A673 (cell line): Measurements from ENCODE around the gene WWC1.

Source experiments
- EZH2 ChIP-seq: fragments of 200-600 bp; sonication (generic); IDR thresholded peaks from 2 replicates; pipeline ENCODE4 v1.6.1; 2017; ENCODE audit warnings: borderline replicate concordance, low read depth, mild to moderate bottlenecking, mixed read lengths, antibody characterized with exemption, low read length; ENCODE audit not compliant: poor library complexity, severe bottlenecking
- TF ChIP-seq, protein P1 (sequence below): fragments of 300-800, 200-600 bp; sonication (generic); conservative IDR thresholded peaks from 2 replicates; pipeline ENCODE4 v1.5.1; 2017; ENCODE audit warnings: low read depth, mild to moderate bottlenecking, antibody characterized with exemption, low read length, moderate library complexity, mixed read lengths

DNA sequence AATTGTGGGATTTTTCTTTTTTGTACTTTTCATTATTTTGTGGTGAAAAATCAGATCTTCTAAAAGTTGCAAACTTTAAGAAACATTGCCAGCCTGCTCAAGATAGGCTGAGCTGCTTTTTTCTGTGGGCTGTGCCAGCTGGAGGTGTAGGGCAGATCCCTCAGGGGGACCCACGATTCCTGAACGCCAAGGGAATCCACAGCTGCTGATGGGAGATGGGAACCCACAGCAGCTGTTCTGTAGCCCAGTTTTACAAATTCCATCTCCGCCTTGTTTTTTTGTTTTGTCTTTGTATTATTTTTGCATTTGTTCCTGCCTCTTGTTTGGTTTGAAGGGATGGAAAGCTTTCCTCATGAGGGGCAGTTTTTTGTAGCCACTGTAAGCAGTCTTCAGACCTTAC, 91.0 kb downstream of the WWC1 start:
- TF ChIP-seq, protein P1, sequence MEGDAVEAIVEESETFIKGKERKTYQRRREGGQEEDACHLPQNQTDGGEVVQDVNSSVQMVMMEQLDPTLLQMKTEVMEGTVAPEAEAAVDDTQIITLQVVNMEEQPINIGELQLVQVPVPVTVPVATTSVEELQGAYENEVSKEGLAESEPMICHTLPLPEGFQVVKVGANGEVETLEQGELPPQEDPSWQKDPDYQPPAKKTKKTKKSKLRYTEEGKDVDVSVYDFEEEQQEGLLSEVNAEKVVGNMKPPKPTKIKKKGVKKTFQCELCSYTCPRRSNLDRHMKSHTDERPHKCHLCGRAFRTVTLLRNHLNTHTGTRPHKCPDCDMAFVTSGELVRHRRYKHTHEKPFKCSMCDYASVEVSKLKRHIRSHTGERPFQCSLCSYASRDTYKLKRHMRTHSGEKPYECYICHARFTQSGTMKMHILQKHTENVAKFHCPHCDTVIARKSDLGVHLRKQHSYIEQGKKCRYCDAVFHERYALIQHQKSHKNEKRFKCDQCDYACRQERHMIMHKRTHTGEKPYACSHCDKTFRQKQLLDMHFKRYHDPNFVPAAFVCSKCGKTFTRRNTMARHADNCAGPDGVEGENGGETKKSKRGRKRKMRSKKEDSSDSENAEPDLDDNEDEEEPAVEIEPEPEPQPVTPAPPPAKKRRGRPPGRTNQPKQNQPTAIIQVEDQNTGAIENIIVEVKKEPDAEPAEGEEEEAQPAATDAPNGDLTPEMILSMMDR = no peak
- TF ChIP-seq EZH2 = no peak
